ENCODE measurements around the gene SPRY2. TPM values are rescaled to one million over a fixed set of nuclear protein-coding genes. Genes with fewer than 3 reads are reported as not detected.
A peak's percentile ranks its signal among the peaks of the same experiment; 100 is the strongest.

SPRY2 gene
- total and polyA plus RNA-seq, 2 donors from 2014 or later, result 10.6 to 26.2 TPM

DNA sequence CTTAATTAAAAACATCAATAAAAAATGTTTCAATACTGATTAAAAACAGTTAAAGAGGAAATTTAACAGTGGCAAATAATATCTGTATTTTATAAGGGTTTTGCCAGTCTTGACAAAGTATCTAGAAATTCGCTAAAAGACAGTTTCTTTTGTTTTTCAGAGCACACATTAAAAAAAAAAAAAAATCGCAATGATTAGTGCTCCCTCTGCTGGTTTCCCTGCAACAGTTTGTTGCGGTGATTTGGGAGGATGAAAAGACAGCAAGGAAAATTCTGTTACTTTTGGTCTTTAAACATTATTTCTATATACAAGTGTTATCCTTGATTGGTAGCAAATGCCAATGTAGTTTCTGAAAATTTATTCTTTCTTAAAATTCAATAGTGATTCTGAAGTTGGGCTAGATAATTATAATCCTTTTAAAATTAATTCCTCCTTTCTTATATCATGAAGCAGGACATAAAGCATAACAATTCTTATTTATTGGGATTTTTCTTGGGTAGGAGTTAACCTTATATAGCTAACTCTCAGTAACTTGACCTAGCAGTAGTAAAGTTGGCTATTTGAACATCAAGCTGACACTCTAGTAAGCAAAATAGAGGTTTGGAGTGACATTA is 23.1 kb upstream of the SPRY2 start:
- FAIRE-seq (peak; percentile 98), DNase-seq (peak in 2 of 5 donors; percentile 47 to 69)
- Histone ChIP-seq H3K9ac (ENCODE audit: low read length in 3 of 3) (peak overlapping the region in 1 of 3 donors; percentile 25), H3K36me3 (ENCODE audit: control insufficient read depth in 2 of 3, insufficient read depth in 3 of 3, low read length in 3 of 3) (no peaks in the 10 kb centered on the region), H3K4me3 (ENCODE audit: low read length in 3 of 3) (peak overlapping the region in 2 of 3 donors; percentile 18 to 30), H3K4me1 (ENCODE audit: control insufficient read depth in 2 of 3, insufficient read depth in 2 of 3, low read depth in 1 of 3, low read length in 3 of 3) (peaks cover 0 to 2% (median 0%) of the 10 kb centered on the region in 3 donors), H3K27ac (ENCODE audit: low read depth in 2 of 2, low read length in 2 of 2) (no peak overlapping the region), H3K9me3 (ENCODE audit: control insufficient read depth in 2 of 3, insufficient read depth in 1 of 3, low read length in 3 of 3) (no peaks in the 10 kb centered on the region), H3K27me3 (ENCODE audit: control insufficient read depth, insufficient read depth, low read length) (no peaks in the 10 kb centered on the region)
- intact Hi-C loops (cut with DNase I), result no loop called here
- TF ChIP-seq CTCF (IDR thresholded peaks at IDR 0.05; ENCODE audit: borderline replicate concordance, extremely low read depth, insufficient read depth), result peak; percentile 76

GRCh38 chr13:80362481-80362880 is 21.6 kb upstream of the SPRY2 start:
- H3K36me3 ChIP-seq (ENCODE audit: control insufficient read depth in 2 of 3, insufficient read depth in 3 of 3, low read length in 3 of 3), result no peaks in the 10 kb centered on the region
- no peak overlapping the region for H3K4me3 ChIP-seq (ENCODE audit: low read length in 3 of 3)
- intact Hi-C loops (cut with DNase I), result no loop called here
- TF ChIP-seq CTCF (IDR thresholded peaks at IDR 0.05; ENCODE audit: borderline replicate concordance, extremely low read depth, insufficient read depth), result no peak
- FAIRE-seq, result no peak
- H3K27me3 ChIP-seq (ENCODE audit: control insufficient read depth, insufficient read depth, low read length), result no peaks in the 10 kb centered on the region
- H3K9me3 ChIP-seq (ENCODE audit: control insufficient read depth in 2 of 3, insufficient read depth in 1 of 3, low read length in 3 of 3), result no peaks in the 10 kb centered on the region
- no peak for DNase-seq
- no peak overlapping the region for H3K27ac ChIP-seq (ENCODE audit: low read depth in 2 of 2, low read length in 2 of 2)
- no peak overlapping the region for H3K9ac ChIP-seq (ENCODE audit: low read length in 3 of 3)
- H3K4me1 ChIP-seq (ENCODE audit: control insufficient read depth in 2 of 3, insufficient read depth in 2 of 3, low read depth in 1 of 3, low read length in 3 of 3), result peaks cover 0 to 2% (median 0%) of the 10 kb centered on the region in 3 donors

- no peak overlapping the region for H3K27ac ChIP-seq (ENCODE audit: low read depth in 2 of 2, low read length in 2 of 2)
- H3K4me3 ChIP-seq (ENCODE audit: low read length in 3 of 3), result no peak overlapping the region
- no peak overlapping the region for H3K9ac ChIP-seq (ENCODE audit: low read length in 3 of 3)
- intact Hi-C loops (cut with DNase I), result no loop called here
- H3K36me3 ChIP-seq (ENCODE audit: control insufficient read depth in 2 of 3, insufficient read depth in 3 of 3, low read length in 3 of 3), result no peaks in the 10 kb centered on the region
- FAIRE-seq (no peak), DNase-seq (peak in 3 of 5 donors; percentile 16 to 43 (median 29))
- no peak for TF ChIP-seq CTCF (IDR thresholded peaks at IDR 0.05; ENCODE audit: borderline replicate concordance, extremely low read depth, insufficient read depth)
- no peaks in the 10 kb centered on the region for H3K27me3 ChIP-seq (ENCODE audit: control insufficient read depth, insufficient read depth, low read length)
- peaks cover 0 to 2% (median 0%) of the 10 kb centered on the region in 3 donors for H3K4me1 ChIP-seq (ENCODE audit: control insufficient read depth in 2 of 3, insufficient read depth in 2 of 3, low read depth in 1 of 3, low read length in 3 of 3)
- no peaks in the 10 kb centered on the region for H3K9me3 ChIP-seq (ENCODE audit: control insufficient read depth in 2 of 3, insufficient read depth in 1 of 3, low read length in 3 of 3)
These were observed 21.0 kb upstream of the SPRY2 start for GRCh38 chr13:80361883-80362327.

Measured in kidney (tissue), 14 donors.